Chondrocyte (in vitro differentiated cells): Measurements from ENCODE around the gene GAB4. TPM values are rescaled to one million over a fixed set of nuclear protein-coding genes. Genes with fewer than 3 reads are reported as not detected.
A peak's percentile ranks its signal among the peaks of the same experiment; 100 is the strongest.
"Not testable (repeated sequence)": the region's sequence is repeated elsewhere in the genome, so short reads cannot be mapped to it uniquely, and the experiment has no call there.

ENCODE experiments used
- DNase-seq: peaks from one replicate; pipeline ENCODE4 v3.0.0; 2021; ENCODE audit warnings: mixed read lengths, low spot score
- H3K27ac Mint-ChIP-seq: one replicate; pipeline ENCODE4 v1.8.0; 2021; ENCODE audit warnings: mild to moderate bottlenecking, moderate library complexity, mixed read lengths; ENCODE audit not compliant: unreplicated experiment
- H3K27me3 Mint-ChIP-seq: 2 replicates; pipeline ENCODE4 v1.8.0; 2021; ENCODE audit warnings: low read depth, mixed read lengths
- H3K36me3 Mint-ChIP-seq: 2 replicates; pipeline ENCODE4 v1.8.0; 2021; ENCODE audit warnings: low read depth, mixed read lengths
- H3K4me1 Mint-ChIP-seq: 2 replicates; pipeline ENCODE4 v1.8.0; 2021; ENCODE audit warnings: low read depth, mild to moderate bottlenecking, mixed read lengths
- H3K4me3 Mint-ChIP-seq: one replicate; pipeline ENCODE4 v1.8.0; 2021; ENCODE audit warnings: mild to moderate bottlenecking, moderate library complexity, mixed read lengths; ENCODE audit not compliant: unreplicated experiment
- H3K9me3 Mint-ChIP-seq: 2 replicates; pipeline ENCODE4 v1.8.0; 2021; ENCODE audit warnings: low read depth, mixed read lengths
- total RNA-seq: library from RNA; stranded (reverse); gene quantifications from 3 replicates; pipeline ENCODE4 v1.2.1, GENCODE V29; 2021
- TF ChIP-seq, protein P1 (sequence below): fragments of 200-600 bp; sonication (generic); IDR thresholded peaks from 2 replicates; pipeline ENCODE4 v1.5.0; 2021; ENCODE audit warnings: antibody characterized with exemption, mild to moderate bottlenecking, moderate library complexity

The GAB4 gene
- total RNA-seq, 1 donor from 2014 or later = not detected

GRCh38 chr22:16922076-16922475 lies 85.9 kb downstream of the GAB4 start:
- no peak overlapping the region for H3K4me3 Mint-ChIP-seq
- no peaks in the 10 kb centered on the region for H3K4me1 Mint-ChIP-seq
- peaks cover 8% of the 10 kb centered on the region for H3K9me3 Mint-ChIP-seq
- H3K27me3 Mint-ChIP-seq = peaks cover 1% of the 10 kb centered on the region
- no peak overlapping the region for H3K27ac Mint-ChIP-seq
- TF ChIP-seq, protein P1, sequence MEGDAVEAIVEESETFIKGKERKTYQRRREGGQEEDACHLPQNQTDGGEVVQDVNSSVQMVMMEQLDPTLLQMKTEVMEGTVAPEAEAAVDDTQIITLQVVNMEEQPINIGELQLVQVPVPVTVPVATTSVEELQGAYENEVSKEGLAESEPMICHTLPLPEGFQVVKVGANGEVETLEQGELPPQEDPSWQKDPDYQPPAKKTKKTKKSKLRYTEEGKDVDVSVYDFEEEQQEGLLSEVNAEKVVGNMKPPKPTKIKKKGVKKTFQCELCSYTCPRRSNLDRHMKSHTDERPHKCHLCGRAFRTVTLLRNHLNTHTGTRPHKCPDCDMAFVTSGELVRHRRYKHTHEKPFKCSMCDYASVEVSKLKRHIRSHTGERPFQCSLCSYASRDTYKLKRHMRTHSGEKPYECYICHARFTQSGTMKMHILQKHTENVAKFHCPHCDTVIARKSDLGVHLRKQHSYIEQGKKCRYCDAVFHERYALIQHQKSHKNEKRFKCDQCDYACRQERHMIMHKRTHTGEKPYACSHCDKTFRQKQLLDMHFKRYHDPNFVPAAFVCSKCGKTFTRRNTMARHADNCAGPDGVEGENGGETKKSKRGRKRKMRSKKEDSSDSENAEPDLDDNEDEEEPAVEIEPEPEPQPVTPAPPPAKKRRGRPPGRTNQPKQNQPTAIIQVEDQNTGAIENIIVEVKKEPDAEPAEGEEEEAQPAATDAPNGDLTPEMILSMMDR = no peak
- no peaks in the 10 kb centered on the region for H3K36me3 Mint-ChIP-seq
- DNase-seq = no peak

DNA sequence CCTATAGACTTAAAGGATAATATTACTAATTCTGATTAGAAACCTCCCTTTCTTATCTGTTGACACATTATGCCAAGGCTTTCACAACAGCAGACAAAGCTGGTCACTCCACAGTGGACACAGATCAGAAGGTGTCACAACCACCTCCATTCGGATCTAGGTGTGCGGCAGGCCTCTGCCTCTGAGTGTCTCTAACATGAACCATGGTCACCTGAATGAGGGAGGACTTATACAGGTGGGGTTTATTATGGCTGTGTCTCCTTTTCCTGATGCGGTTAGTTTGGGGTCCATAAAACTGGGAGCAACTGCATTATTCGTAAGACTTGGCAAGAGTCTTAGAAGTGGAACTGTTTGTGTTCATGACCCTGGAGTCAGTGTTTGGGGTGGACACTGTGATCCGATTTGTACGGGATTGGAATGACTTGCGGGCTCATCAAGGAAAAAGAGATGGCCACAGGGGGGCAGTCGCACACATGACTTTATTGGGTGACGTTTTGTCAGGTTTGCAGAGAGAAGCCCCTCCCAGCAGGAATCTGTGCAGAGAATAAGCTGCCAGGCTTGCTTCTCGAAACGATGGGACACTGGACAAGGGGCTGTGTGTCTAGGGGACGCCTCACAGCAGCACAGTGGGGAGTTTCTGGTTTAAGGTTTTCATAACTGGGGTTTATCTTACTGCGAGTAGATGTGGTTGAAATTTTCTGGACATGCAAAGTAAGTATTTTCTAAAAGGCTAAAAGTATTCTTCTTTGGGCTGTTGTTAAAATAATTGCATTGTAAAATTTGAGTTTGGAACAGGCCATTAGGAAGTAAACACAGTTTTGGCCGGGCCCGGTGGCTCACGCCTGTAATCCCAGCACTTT lies 90.6 kb downstream of the GAB4 start:
- no peak overlapping the region for H3K27ac Mint-ChIP-seq
- no peaks in the 10 kb centered on the region for H3K9me3 Mint-ChIP-seq
- H3K4me3 Mint-ChIP-seq = no peak overlapping the region
- DNase-seq = no peak
- TF ChIP-seq, protein P1 = peak; percentile 62
- H3K36me3 Mint-ChIP-seq = no peaks in the 10 kb centered on the region
- no peaks in the 10 kb centered on the region for H3K4me1 Mint-ChIP-seq
- peaks cover 5% of the 10 kb centered on the region for H3K27me3 Mint-ChIP-seq

DNA sequence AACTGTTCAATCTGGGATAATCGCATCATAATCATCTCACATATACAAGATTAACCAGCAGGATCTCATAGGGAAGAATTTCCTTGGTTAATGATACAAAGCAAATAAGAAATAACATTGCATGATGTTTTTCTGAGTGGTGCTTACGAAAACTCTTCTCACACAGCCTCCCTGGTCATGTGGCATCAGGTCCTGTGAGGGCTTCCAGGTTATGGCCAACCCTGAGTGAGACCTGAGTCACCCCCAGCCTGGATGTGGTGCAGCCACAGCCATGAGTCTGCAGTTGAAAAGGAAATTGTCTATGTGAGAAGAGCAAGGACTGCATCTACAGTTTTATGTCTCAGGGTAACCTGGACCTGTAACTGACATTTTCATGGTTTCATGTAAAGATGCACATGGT lies 92.3 kb downstream of the GAB4 start:
- Mint-ChIP-seq H3K36me3 (no peaks in the 10 kb centered on the region), H3K4me3 (no peak overlapping the region), H3K27ac (no peak overlapping the region), H3K27me3 (peaks cover 5% of the 10 kb centered on the region), H3K9me3 (no peaks in the 10 kb centered on the region), H3K4me1 (no peaks in the 10 kb centered on the region)
- no peak for DNase-seq
- TF ChIP-seq, protein P1 = no peak

DNA sequence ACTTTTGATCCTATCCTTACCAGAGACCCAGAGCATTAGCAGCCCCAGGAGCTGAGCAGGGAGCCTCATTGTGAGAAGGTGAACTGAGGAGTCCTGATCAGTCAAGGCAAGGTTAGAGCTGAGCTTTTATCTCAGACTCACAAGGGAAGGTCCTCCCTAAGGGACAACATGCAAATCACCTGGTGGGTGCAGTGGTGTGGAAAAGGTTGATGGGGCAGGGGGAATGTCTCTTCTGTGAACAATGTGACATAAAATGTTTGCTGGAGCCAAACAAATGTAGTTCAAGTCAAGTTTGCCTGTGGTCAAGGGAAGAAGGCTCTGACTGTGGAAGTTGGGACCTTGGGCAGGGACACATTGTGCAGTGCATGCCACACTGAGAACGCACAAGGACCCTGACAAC lies 93.1 kb downstream of the GAB4 start:
- DNase-seq, H3K4me1 Mint-ChIP-seq, H3K27me3 Mint-ChIP-seq, H3K36me3 Mint-ChIP-seq, H3K4me3 Mint-ChIP-seq, H3K27ac Mint-ChIP-seq, H3K9me3 Mint-ChIP-seq: not testable (repeated sequence)

- no peak for DNase-seq
- Mint-ChIP-seq H3K27ac (no peak overlapping the region), H3K4me3 (no peak overlapping the region), H3K36me3 (no peaks in the 10 kb centered on the region), H3K27me3 (peaks cover 5% of the 10 kb centered on the region), H3K9me3 (no peaks in the 10 kb centered on the region), H3K4me1 (no peaks in the 10 kb centered on the region)
- TF ChIP-seq, protein P1 = no peak
These were observed 94.0 kb downstream of the GAB4 start for GRCh38 chr22:16914006-16914405.

- no peak for DNase-seq
- no peaks in the 10 kb centered on the region for H3K4me1 Mint-ChIP-seq
- no peak overlapping the region for H3K4me3 Mint-ChIP-seq
- TF ChIP-seq, protein P1 = no peak
- peaks cover 10% of the 10 kb centered on the region for H3K27me3 Mint-ChIP-seq
- H3K27ac Mint-ChIP-seq = no peak overlapping the region
- no peaks in the 10 kb centered on the region for H3K36me3 Mint-ChIP-seq
- H3K9me3 Mint-ChIP-seq = no peaks in the 10 kb centered on the region
These were observed 95.7 kb downstream of the GAB4 start for GRCh38 chr22:16912281-16912680.
